Kidney capillary endothelial cell (primary cell): ENCODE data around the gene NPY4R2.
"Not testable (repeated sequence)": the region's sequence is repeated elsewhere in the genome, so short reads cannot be mapped to it uniquely, and the experiment has no call there.

ENCODE experiments used
- DNase-seq: peaks from one replicate; pipeline ENCODE4 v3.0.0-alpha.2; 2018; ENCODE audit warnings: low spot score

The NPY4R2 gene

GRCh38 chr10:47932824-47933223 lies 14.4 kb downstream of the NPY4R2 start:
- not testable (repeated sequence) for DNase-seq

- DNase-seq, result not testable (repeated sequence)
Observed at GRCh38 chr10:47933462-47933861, 15.0 kb downstream of the NPY4R2 start.

DNA sequence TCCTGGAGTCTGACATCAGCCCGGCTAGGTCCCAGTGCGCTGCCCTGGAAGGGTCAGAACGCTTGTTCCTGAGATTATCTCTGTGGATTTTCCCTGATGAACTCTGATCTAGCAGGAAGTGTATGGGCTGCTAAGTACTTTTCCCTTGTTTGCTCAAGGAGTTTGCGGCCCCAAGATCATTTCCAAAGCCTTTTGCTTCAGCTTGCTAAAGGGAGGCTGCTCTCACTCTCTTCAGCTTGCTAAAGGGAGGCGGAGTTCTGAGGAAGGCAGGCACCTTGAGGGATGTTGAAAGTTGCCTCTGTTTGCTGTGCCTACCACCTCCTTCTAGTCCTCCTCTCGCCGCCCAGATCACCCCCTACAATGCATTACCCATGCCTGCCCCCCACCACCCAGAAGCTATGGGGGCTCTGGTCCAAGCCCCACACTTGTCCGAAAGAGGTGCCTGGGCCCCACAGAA lies 18.3 kb downstream of the NPY4R2 start:
- not testable (repeated sequence) for DNase-seq

- not testable (repeated sequence) for DNase-seq
Observed at GRCh38 chr10:47937634-47938033, 19.2 kb downstream of the NPY4R2 start.

DNA sequence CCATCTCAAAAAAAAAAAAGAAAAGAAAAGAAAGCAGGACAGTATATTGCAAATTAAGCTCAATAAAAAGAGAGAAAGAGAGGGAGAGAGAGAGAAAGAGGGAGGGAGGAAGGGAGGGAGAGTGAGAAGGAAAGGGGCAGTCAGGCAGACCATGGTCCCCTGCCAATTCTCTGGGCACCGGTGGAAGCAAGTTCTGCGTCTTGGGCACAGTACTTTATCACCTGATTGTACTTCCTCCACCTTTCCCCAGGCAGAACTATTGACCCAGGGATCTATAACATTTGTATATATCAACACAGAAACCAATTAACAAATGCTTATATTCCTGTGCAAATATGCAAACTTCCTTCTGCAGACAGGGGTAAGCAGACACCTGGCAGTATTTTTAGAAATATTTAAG lies 22.4 kb downstream of the NPY4R2 start:
- not testable (repeated sequence) for DNase-seq

DNA sequence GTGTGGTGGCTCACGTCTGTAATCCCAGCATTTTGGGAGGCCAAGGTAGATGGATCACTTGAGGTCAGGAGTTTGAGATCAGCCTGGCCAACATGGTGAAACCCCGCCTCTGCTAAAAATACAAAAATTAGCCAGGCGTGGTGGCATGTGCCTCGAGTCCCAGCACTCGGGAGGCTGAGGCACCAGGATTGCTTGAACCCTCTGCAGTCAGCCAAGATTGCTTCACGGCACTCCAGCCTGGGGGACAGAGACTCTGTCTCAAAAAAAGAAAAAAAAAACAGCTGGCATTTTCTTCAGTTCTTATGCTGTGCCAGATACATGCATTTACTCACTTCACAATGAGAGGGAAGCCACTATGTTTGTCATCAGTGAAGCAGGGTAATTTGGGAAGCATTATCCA lies 22.9 kb downstream of the NPY4R2 start:
- not testable (repeated sequence) for DNase-seq

GRCh38 chr10:47942351-47943019 lies 24.0 kb downstream of the NPY4R2 start:
- DNase-seq, result not testable (repeated sequence)

GRCh38 chr10:47943328-47943727 lies 24.9 kb downstream of the NPY4R2 start:
- DNase-seq, result not testable (repeated sequence)

GRCh38 chr10:47947424-47947823 lies 29.0 kb downstream of the NPY4R2 start:
- not testable (repeated sequence) for DNase-seq

DNA sequence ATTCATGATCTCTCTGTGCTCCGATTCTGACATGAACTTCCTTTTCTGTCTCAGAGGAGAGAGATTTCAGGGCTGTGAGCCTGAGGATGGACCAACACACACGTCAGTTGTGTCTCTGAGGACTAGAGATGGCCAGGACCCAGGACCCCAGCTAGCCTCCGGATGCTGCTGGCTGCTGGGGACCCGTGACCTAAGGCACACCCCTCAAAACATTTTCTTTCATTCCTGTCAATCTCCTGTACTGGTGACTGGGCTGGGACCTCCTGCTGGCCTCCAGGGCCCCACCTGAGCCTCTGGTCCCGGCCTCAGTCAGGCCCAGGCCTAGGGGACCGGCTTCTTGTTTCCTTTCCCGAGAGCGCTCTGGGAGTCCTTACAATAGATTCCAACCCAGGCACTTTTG lies 38.7 kb downstream of the NPY4R2 start:
- DNase-seq, result not testable (repeated sequence)

GRCh38 chr10:47959677-47960076 lies 41.2 kb downstream of the NPY4R2 start:
- not testable (repeated sequence) for DNase-seq

DNA sequence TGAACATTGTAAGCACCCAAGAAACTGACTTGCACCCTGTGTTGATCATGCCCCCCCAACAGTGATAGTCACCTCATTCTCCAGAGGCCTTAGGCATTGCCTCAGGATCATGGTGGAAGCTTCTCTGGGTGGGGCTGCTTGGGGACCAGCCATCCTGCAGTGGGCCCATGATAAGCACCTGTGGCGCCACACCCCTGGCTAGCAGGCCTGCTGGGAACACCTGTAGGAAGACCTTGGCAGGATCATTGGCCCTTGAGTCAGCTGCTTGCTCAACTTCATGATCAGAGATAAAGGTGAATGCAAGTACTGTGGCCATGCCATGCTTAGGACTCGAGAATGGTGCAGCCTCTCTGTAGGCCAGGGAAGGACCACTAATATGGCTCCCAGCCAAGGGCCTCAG lies 42.2 kb downstream of the NPY4R2 start:
- DNase-seq, result not testable (repeated sequence)

DNA sequence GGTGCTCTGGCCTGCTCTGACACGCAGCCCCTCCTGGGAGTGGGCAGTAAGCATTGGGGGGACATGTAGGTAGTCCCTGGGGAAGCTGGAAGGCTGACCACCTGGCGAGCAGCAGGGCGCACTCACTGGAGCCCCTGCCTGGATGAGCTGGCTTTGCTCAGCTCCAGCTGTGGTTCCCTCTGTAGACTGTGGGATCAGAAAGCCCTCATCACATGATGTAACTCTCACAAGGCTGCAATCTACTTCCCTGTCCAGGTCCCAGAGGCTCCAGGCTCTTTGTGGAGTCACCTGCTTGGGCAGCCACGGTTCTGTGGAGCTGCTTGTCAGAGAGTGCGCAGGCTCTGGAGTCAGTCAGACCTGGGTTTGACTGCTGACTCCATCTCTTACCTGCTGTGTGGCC lies 44.3 kb downstream of the NPY4R2 start:
- not testable (repeated sequence) for DNase-seq

DNA sequence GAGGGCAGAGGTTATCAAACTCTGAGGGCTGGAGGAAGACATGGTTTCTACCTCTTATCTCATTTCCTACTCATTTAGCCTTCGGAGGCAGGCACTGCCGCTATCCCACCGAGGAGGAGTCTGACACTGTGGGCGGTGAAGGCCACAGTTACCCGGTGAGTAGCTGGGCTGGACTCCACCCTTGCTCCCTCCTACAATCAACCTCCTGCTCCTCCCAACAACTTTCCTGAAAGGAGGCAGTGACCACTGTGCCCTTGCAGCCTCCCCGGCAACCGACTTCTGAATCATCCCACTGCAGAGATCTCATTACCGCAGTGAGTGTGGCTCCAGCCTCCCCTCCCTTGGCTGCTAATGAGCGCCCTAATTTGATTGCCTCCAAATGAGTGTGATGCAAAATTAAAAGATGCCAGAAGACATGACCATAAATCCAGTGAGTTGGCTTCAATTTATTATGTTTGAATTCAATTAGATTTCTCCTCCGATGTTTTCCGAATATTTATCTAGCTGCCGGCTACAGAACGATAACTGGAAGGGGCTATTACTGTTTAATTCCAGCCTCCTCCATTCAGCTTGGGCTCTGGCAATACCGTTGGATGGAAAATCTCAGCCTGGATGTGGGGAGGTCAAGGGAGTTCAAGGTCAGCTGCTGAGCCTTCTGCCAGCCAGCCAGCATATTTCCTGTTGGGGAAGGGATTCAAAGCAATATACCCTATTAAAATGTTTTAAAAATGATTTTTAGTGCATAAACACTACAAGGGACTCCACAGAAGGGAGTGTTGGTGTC lies 46.0 kb downstream of the NPY4R2 start:
- DNase-seq, result not testable (repeated sequence)

DNA sequence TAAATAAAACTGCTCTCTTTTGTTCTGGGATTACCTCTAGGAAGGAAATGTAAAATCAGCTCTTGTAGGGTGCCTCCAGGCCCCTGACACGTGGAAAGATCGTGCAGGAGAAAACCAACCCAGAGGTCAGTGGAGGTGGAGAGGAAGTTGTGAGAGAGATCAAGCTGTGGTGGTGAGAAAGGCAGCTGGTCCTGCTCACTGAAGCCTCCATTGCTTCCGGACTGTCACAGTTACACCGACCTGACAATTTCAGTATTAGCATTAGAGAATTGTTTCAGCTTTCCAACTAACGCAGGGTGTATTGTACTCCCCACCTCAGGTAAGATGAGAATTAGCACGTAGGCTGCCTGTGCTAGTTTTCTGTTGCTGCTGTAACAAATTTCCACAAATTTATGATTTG lies 50.5 kb downstream of the NPY4R2 start:
- DNase-seq, result not testable (repeated sequence)

- DNase-seq, result not testable (repeated sequence)
Observed at GRCh38 chr10:47970047-47970446, 51.6 kb downstream of the NPY4R2 start.

DNA sequence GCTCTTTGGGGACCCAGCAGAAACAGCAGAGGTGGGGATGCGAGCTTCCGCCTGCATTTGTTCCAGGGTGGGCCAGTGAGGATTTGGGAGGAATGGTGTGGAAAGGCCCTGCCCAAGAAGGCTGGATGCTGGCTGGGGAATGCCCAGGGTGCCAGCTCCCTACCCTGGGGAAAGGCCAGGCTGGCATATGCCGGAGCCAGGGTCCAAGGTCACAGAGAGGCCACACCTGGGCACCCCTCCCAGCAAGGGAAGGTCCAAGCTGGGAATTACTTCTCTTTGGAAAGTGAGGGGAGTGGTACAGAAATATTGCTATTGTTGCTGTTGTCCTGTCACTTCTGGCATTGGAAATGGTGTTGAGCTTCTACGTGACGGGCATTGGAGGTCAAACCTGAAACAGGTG lies 53.1 kb downstream of the NPY4R2 start:
- DNase-seq, result not testable (repeated sequence)

DNA sequence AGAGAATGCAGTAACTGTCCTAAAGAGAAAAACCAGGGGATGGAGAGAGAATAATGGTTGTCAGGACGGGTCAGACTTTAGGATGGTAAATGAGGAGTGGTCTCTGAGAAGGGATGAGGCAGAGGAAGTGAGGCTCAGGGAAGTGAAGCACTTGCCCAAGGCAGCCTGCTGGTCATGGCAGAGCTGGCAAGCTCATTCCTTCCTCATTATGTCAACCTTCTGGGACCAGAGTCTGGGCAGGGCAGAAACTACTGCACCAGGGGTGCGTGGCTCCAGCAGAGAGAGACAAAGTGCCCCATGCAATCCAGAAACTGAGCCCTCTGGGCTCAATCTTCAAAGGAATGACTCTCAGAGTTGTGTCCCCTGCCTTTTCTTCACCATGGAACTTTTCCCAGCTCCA lies 53.6 kb downstream of the NPY4R2 start:
- DNase-seq, result not testable (repeated sequence)
